Right lobe of liver (tissue), 6 donors: ENCODE measurements around the gene ASAP2. TPM values are rescaled to one million over a fixed set of nuclear protein-coding genes. Genes with fewer than 3 reads are reported as not detected.

ENCODE experiments used
- ATAC-seq, 4 donors: fragments of 200-7000 bp; cut with Tn5 transposase; one replicate each; pipeline ENCODE4 v1.9.1; 2020; ENCODE audit warnings: mild to moderate bottlenecking in 4 of 4, moderate library complexity in 4 of 4
- DNase-seq, 3 donors: peaks; one replicate each; pipeline ENCODE4 v3.0.0-alpha.2; 2020
- H3K27ac ChIP-seq, 3 donors: fragments of 200-600 bp; one replicate each; pipeline ENCODE4 v1.8.0; 2022
- H3K27me3 ChIP-seq, 2 donors: fragments of 200-600 bp; one replicate each; pipeline ENCODE4 v1.8.0; 2022
- H3K36me3 ChIP-seq, 4 donors: fragments of 200-600 bp; sonication (generic) in 1 of 4; one replicate each; pipeline versions ENCODE4 v1.5.1 to v1.8.0; 2017 to 2022; ENCODE audit warnings: control low read depth in 1 of 4
- H3K4me1 ChIP-seq, 4 donors: fragments of 200-600 bp; sonication (generic) in 1 of 4; one replicate each; pipeline versions ENCODE4 v1.5.1 to v1.8.0; 2017 to 2022; ENCODE audit warnings: control low read depth in 1 of 4
- H3K4me3 ChIP-seq, 3 donors: fragments of 200-600 bp; one replicate each; pipeline ENCODE4 v1.8.0; 2022
- H3K9me3 ChIP-seq, 4 donors: fragments of 200-600 bp; sonication (generic) in 1 of 4; one replicate each; pipeline versions ENCODE4 v1.5.1 to v1.8.0; 2017 to 2022; ENCODE audit warnings: control low read depth in 1 of 4
- POLR2A ChIP-seq: fragments of 450-650 bp; IDR thresholded peaks from one replicate; pipeline ENCODE4 v1.6.1; 2017; ENCODE audit warnings: antibody characterized with exemption, mild to moderate bottlenecking
- WGBS: methylation state at CpG from one replicate; pipeline ENCODE4 v1.1.6; 2018; ENCODE audit warnings: low coverage, low lambda C conversion rate; ENCODE audit not compliant: insufficient coverage; ENCODE audit errors: missing lambda C conversion rate; 5-methylcytosine and 5-hydroxymethylcytosine counted together
- intact Hi-C, 2 donors: fragments of 100-400 bp; cut with DNase I; formaldehyde crosslinking; loops; one replicate each; pipeline versions ENCODE4 v1.11.2 to v1.14.1; 2022
- total RNA-seq, 6 experiments: library from RNA; depleted of rRNA in 2 of 6; stranded (reverse); fragments of >200 nt in 2 of 6; fragmentation: NEBNext Ultra II Directional in 3 of 6; extraction: Animal tissue kit (Norgen Biotek cat#: 25700) in 3 of 6; gene quantifications; one replicate each; pipeline versions ENCODE4 v1.1.0 to v1.2.4, GENCODE V29; 2016 to 2023
- TF ChIP-seq, protein P1 (sequence below), 4 donors: fragments of 200-600 bp in 3 of 4; fragments of 450-650 bp in 1 of 4; IDR thresholded peaks; one replicate each; pipeline versions ENCODE4 v1.5.1 to v1.8.0; 2016 to 2022; ENCODE audit warnings: antibody characterized with exemption in 4 of 4, mild to moderate bottlenecking in 2 of 4
- donor health status: DM: no; HTN: yes; CAD: no.
- donor health status: DM: no; HTN: no; CAD: no.
- donor health status: DM: no; HTN: no; CAD: no.
- donor health status: DM: no; HTN: yes; CAD: no.
- donor health status: DM: no; HTN: yes; CAD: no.

Gene ASAP2
- total RNA-seq, 6 experiments from 2014 or later = 2.4 to 5.2 (median 3.9) TPM

DNA sequence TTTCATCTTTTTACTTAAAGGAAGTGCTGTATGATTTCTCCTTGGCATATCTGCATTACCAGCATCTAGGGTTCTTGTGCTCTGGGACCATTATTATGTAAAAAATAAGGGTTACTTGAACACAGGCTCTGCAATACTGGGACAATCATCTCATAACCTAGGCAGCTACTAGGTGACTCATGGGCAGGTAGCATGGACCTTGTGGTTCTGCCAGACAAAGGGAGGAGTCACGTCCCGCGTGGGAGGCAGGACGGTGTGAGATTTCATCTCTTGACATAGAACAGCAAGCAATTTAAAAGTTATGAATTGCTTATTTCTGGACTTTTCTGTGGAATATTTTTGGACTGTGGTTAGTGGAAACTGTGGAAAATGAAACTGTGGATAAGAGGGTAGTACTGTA is 34.1 kb downstream of the ASAP2 start:
- H3K4me1 ChIP-seq = no peaks in the 10 kb centered on the region
- H3K9me3 ChIP-seq = no peaks in the 10 kb centered on the region
- WGBS = 87% methylated on average over 4 of the region's 4 CpGs
- H3K27ac ChIP-seq = no peak overlapping the region
- no peaks in the 10 kb centered on the region for H3K27me3 ChIP-seq
- no peaks in the 10 kb centered on the region for H3K36me3 ChIP-seq
- H3K4me3 ChIP-seq = no peak overlapping the region
- intact Hi-C loops = no loop called here
- ATAC-seq (peak in 1 of 4 donors; percentile 45), DNase-seq (no peak)
- TF ChIP-seq, protein P1, sequence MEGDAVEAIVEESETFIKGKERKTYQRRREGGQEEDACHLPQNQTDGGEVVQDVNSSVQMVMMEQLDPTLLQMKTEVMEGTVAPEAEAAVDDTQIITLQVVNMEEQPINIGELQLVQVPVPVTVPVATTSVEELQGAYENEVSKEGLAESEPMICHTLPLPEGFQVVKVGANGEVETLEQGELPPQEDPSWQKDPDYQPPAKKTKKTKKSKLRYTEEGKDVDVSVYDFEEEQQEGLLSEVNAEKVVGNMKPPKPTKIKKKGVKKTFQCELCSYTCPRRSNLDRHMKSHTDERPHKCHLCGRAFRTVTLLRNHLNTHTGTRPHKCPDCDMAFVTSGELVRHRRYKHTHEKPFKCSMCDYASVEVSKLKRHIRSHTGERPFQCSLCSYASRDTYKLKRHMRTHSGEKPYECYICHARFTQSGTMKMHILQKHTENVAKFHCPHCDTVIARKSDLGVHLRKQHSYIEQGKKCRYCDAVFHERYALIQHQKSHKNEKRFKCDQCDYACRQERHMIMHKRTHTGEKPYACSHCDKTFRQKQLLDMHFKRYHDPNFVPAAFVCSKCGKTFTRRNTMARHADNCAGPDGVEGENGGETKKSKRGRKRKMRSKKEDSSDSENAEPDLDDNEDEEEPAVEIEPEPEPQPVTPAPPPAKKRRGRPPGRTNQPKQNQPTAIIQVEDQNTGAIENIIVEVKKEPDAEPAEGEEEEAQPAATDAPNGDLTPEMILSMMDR (IDR thresholded peaks at IDR 0.05) = no peak
- TF ChIP-seq POLR2A = no peak

DNA sequence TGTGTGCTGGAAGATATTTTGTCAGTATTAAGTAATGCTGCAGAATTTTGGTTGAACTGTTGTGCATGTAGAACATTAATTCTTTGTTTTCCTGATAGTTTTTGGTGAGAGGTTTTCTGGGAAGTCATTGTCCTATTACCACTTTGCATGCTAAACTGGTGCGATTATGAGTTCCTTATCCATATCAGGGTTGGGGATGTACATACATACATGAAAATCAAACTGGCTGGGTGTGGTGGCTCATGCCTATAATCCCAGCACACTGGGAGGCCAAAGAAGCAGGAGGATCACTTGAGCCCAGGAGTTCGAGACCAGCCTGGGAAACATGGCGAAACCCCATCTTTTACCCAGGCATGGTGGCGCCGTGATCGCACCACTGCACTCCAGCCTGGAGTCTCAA is 34.6 kb downstream of the ASAP2 start:
- no peak overlapping the region for H3K4me3 ChIP-seq
- ATAC-seq (no peak), DNase-seq (no peak)
- H3K36me3 ChIP-seq = no peaks in the 10 kb centered on the region
- intact Hi-C loops = no loop called here
- no peaks in the 10 kb centered on the region for H3K4me1 ChIP-seq
- H3K9me3 ChIP-seq = no peaks in the 10 kb centered on the region
- 97% methylated on average over 6 of the region's 6 CpGs for WGBS
- no peaks in the 10 kb centered on the region for H3K27me3 ChIP-seq
- TF ChIP-seq, protein P1 (IDR thresholded peaks at IDR 0.05) = no peak
- no peak overlapping the region for H3K27ac ChIP-seq

DNA sequence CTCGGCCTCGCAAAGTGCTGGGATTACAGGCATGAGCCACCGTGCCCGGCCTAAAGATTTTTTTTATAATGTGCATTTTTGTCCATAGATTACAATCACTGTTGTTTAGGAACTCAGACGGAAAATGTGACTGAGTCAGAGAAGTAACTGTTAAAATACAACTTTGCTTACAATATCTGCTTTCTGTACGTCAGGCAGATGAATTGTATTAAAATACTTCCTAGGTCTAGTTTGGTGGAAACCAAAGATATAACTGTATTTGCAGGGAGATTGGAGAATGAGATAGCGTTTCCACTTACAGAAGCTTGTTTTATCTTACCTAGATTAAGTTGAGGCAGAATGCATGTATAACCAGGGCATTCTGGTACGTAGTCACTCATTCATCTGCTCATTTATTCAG is 36.7 kb downstream of the ASAP2 start:
- H3K4me3 ChIP-seq = no peak overlapping the region
- peaks cover 0 to 9% (median 4%) of the 10 kb centered on the region in 4 donors for H3K4me1 ChIP-seq
- no peak overlapping the region for H3K27ac ChIP-seq
- 91% methylated on average over 8 of the region's 8 CpGs for WGBS
- intact Hi-C loops = no loop called here
- DNase-seq (no peak), ATAC-seq (no peak)
- H3K9me3 ChIP-seq = no peaks in the 10 kb centered on the region
- TF ChIP-seq, protein P1 (IDR thresholded peaks at IDR 0.05) = no peak
- no peak for TF ChIP-seq POLR2A
- no peaks in the 10 kb centered on the region for H3K36me3 ChIP-seq
- no peaks in the 10 kb centered on the region for H3K27me3 ChIP-seq

DNA sequence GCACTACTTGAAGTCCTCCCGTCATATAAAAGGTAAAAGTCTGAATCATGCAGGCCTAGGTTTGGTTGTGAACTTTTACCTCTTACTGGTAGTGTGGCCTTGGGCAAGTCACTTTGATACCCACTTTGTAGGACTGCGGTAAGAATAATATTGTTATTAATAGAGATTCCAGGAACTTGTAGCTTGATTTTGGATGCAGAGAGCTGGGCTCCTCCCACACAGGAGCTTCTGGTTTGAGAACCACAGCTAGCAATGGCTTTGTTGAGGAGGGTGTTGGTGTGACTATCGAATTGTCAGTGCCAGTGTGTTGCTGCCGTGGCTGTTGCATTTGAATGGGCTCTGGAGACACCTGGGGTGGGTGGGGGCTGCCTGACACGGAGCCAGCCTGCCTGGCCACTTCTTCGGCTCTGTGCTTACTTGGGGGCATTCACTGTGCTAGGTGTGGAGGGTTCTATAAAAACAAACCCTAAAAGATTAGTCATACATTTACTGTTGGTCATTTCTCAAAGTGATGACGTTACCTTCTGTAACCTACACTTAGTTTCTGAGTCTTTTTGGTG is 38.5 kb downstream of the ASAP2 start:
- H3K36me3 ChIP-seq = no peaks in the 10 kb centered on the region
- intact Hi-C loops = no loop called here
- TF ChIP-seq, protein P1 (IDR thresholded peaks at IDR 0.05) = no peak
- no peak for TF ChIP-seq POLR2A
- 72% methylated on average over 7 of the region's 7 CpGs for WGBS
- no peak overlapping the region for H3K4me3 ChIP-seq
- no peaks in the 10 kb centered on the region for H3K27me3 ChIP-seq
- H3K4me1 ChIP-seq = peaks cover 0 to 9% (median 4%) of the 10 kb centered on the region in 4 donors
- H3K27ac ChIP-seq = no peak overlapping the region
- DNase-seq (no peak), ATAC-seq (no peak)
- H3K9me3 ChIP-seq = no peaks in the 10 kb centered on the region

DNA sequence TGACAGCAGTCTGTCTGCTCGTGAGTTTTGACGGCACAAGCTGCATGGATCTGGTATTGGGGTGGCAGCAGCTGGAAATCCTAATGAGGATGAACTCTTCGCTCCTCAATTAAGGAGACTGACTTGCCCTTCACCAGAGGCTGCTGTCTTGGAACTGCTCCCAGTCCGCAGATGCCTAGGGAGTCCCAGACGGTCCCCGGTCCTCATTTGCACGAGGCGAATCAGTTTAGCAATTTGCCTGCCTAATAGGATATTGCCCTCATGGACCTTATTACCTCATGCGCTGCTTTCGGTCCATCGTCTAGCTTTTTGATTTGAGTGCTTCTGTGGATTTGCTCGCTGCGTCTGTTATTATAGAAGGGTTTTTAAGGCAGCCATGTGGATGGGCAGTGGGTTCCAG is 40.6 kb downstream of the ASAP2 start:
- DNase-seq = no peak
- H3K36me3 ChIP-seq = no peaks in the 10 kb centered on the region
- WGBS = 81% methylated on average over 7 of the region's 13 CpGs
- no peaks in the 10 kb centered on the region for H3K27me3 ChIP-seq
- H3K27ac ChIP-seq = no peak overlapping the region
- H3K4me3 ChIP-seq = no peak overlapping the region
- TF ChIP-seq, protein P1 (IDR thresholded peaks at IDR 0.05) = no peak
- no peak for TF ChIP-seq POLR2A
- intact Hi-C loops = no loop called here
- no peak for ATAC-seq
- H3K9me3 ChIP-seq = no peaks in the 10 kb centered on the region
- H3K4me1 ChIP-seq = peaks cover 0 to 9% (median 4%) of the 10 kb centered on the region in 4 donors
